GM18519 (cell line): ENCODE measurements around the gene CHIT1.

ENCODE experiments used
- ATAC-seq: cut with Tn5 transposase; IDR thresholded peaks from one replicate; pipeline ENCODE4 v1.9.1; 2021; ENCODE audit warnings: mild to moderate bottlenecking, moderate library complexity; ENCODE audit not compliant: unreplicated experiment, low FRiP score

CHIT1 gene

DNA sequence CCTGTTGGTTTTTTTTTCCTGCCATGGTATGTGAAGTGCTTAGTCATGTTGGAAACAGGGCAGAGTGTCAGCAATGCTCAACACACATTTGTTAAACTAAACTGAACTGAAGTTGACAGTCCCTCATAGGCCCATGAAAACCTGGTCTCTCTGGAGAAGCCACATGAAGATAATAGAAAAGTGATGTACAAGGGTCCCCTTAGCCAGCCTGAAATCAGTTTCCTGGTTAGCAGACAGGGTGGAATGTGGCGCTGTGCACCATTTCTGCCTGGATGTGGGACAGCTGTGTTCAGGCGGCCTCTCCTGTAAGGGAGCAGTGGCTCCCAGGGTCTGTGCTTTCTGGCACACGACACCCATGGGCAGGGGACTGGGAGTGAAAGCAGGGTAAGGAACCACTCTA, 33.1 kb downstream of the CHIT1 start:
- no peak for ATAC-seq

DNA sequence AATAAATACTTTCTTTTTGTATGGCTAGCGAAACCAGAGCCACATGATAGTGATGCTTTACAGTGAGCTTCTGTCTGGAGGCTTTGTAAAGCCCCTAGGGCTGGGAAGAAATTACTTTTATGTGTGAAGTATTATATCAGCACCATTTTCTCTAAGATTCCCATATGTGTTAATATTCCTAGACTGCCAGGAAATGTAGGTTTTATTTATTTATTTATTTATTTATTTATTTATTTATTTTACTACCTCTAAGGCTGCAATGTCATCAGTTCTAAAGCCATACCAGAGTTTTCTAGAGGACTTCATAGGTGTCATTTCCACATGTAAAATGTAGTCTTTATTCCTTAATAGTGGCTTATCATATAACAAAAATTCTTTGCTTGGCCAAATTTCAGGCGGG, 38.5 kb downstream of the CHIT1 start:
- no peak for ATAC-seq

DNA sequence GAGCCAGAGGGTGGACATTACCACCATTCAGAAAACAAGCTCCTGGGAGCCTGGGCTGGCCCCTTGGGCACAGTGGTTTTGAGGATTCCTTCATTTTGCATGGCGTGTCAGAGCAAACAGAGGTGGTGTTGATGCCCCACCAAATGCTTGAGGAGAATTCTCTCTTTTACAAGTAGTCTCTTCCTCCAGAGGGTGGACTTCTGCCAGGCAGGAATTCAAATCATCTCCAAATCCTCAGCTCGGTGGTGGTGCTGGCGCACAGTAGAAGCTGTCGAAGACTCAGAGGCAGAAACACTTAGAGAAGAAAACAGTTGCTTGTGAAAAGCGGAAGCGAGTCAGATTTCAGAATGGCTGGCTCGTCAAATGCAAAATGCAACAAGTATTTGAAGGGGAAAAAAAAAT, 39.5 kb downstream of the CHIT1 start:
- ATAC-seq: no peak

DNA sequence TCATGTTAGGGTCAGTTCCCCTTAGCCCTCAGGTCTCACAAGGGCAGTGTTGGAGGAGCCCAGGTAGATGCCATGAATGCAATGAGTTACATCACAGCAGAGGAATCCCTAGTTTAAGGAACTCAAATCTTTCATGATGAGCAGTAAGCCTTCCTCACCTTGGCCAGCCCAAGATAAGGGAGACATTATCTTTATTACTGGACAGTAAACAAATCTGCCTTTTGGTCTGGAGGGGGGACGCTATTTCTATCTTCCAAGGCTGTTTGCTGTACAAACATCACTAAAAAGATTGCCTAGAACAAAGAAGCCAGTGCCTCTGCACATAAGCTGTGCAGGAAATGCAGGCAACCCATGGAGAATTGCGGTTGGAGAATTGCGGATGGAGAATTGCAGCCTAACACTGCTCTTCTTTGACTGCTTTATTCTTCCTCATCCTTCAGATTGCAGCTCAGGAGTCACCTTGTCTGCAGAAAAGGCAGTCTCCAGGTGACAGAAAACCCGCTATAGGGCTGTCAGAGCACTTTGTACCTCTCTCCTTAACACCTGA, 40.7 kb downstream of the CHIT1 start:
- ATAC-seq: no peak

DNA sequence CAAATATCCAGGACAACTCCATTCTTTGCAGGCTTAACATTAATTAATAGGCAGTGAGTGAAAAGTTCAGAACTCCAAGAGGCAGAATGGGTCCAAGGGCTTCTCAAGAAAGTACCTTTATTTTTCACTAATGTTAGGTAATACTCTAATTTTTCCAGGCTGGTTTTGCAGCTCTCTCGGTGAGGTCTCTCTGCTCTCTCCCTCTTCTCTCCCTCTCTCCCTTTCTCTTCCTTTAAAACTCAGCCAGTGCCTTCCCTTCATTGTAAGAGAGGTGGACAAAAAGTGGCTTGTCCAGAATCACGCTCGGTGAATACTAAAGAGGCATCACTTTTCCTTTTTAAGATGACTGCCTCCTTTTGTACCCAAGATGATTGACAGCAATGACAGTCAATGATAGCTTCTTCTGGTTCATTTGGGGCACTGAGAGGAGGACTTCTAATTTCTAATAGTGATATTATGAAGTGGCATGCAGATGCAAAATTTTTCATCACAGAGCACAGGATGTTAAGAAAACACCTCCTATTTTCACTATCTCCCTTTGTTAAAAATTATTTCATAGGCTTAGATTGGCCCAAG, 41.7 kb downstream of the CHIT1 start:
- ATAC-seq: no peak

DNA sequence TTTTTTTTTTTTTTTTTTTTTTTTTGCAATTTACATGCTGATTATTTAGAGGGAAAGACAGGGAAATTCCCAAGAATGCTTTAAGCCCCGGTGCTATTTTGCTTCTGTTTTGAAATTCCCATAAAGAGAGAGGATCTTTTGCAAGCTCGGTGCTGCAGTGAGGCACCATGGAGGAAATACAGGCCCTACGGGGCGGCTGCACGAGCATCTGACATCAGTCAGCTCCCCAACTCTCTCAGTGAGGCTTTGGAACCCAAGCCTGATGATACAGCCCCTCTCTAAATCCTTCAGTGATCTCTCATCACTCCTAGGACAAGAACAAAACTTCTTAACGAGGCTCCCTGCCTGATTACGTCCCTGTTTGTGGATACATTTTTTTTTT, 42.2 kb downstream of the CHIT1 start:
- no peak for ATAC-seq

DNA sequence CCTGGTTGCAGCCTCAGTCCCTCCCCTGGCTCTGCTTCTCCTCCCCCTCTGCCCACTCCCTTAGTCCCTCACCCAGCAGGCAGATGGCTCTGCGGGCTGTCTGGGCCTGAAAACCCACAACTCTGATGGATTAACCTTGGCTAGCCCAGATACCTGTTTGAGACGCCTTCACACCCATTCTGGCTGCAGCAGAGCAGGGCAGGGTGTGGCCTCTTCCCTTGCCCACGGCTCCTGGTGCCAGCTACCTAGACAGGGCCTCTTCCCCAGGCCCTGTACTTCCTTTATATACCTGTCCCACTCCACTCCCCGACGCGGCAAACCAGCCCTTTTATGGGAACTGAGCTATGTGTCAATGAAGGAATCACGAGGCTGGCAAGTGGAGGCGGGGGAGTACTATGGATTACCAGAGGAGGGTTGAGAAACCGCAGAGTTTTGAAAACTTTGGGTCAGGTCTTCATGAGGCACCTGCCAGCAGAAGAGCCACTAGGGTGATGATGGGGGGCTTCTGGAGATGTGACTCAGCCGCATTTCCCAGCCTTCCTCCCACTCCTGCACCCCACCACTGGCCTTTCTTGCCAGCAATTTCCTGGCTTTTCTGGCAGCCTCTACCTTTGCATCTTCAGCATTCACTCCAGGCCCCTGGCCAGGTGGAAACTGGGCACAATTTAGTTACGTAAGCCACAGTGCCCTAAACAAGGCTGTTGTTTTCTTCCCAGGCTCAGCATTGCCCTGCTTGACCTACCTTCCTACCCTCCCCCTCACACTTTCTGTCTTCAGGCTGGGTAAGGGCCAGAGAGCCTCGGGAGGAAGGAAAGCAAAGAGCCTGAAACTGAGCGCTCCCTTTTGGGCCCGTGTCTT, 42.8 kb downstream of the CHIT1 start, which contains the start of gene CHI3L1:
TSS of gene CHI3L1 (minus strand) at position 259 of the 858 bp plus-strand sequence. CDS start at position 178, 81 bp downstream.
- no peak for ATAC-seq

DNA sequence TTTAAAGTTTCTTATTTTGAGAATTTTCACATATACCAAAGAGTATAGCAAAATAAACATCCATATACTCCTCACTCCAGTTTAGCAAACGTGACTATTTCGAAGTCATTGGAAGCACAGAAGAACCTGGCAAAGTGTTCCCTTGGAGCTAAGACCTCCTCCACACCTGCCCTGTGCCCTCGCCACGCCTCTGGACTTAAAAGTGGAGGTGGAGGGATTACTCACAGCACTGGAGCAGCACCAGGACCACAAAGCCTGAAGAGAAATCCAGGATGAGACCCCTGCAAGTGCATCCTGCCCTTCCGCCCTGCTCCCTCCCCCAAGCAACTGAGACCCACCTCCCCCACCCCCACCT, 43.4 kb downstream of the CHIT1 start:
- ATAC-seq: no peak

DNA sequence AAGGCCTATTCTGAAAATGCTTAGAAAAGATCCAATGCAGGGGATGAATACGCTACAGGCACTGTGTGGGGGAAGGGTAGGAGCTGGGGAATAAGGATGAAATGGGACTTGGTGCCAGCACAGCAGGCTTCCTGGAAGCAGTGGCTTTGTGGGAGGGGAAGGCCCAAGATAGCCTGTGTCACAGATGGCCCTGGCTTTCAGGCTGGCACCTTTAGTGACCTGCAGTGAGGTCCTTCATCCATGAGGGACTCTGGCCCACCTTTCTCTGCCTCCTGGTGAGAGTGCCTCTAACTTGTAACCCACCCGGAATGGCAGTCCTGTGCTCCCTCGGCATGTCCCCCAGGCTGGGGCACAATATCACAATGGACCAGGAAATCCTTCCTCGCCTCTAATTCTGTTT, 43.9 kb downstream of the CHIT1 start:
- ATAC-seq: no peak

DNA sequence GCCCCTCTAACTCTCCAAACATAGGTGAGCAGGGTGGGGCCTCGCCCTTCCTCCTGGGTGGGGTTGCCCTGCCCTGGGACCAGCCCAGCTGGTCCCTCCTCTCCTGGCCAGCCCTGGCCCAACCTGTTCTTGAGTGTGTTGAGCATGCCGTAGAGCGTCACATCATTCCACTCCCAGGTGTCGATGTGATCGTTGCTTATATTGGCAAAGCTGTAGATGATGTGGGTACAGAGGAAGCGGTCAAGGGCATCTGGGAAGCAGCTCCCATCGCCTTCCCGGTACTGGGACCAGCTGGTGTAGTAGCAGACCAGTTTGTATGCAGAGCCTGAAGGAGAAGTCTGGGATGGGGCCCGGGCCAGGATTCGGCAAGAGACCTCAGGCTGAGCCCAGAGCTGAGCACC, 44.4 kb downstream of the CHIT1 start:
- no peak for ATAC-seq

DNA sequence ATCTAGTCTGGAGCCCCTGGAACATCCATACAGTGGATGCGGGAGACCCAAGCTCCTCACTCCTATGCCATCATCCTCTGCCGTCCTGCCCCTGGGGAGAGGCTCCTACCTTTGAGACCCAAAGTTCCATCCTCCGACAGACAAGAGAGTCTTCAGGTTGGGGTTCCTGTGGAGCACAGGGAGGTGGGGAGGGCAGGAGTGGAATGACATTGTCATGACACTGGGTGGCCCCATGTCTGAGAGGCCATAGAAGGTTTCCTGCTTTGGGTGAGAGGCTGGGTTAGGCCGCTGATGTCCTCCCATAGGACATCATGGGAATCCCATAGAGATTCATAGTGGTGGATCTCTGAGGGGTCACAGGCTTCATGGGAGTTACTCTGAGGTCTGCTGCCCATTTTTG, 45.0 kb downstream of the CHIT1 start:
- ATAC-seq: no peak

DNA sequence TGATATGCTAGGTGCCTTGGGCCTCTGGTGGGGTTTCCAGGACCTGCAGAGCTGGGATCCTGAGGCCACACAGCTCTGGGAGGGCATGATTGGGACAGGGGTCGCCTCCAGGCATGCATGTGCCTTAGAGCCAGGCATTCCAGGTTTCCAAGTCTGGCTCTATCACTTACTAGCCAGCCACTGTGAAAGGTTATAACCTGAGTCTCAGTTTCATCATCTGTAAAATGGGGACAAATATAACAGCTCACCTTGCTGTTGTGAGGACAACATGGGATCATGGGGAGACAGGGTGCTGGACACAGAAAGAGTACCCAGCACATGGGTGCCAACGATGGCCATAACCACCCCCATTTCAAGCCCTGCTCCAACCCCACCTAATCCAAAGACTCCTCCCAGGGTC, 45.6 kb downstream of the CHIT1 start:
- no peak for ATAC-seq

DNA sequence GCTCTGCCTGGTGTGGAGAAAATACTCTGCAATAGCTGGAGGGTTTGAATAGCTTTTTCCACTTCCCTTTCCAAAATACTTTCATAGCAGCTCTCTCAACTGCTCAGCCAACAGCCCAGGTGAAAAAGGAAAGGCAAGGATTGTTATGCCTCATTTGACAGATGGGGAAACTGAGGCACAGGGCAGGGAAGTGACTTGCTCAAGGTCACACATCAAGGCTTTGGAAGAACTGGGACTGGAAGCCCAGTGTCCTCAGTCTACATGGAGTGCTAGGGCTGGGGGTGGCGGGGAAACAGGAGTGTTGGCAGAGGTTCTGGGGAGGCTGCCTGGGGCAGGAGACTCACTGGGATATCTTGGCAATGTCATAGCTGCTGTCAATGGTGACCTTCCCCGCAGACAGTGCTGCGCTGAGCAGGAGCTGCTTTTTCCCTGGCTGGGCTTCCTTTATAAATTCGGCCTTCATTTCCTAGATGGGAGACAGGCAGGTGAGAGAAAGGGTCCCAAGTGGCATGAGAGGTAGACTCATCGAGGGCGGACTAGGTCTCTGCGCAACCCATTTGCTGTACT, 47.0 kb downstream of the CHIT1 start:
- ATAC-seq: no peak

DNA sequence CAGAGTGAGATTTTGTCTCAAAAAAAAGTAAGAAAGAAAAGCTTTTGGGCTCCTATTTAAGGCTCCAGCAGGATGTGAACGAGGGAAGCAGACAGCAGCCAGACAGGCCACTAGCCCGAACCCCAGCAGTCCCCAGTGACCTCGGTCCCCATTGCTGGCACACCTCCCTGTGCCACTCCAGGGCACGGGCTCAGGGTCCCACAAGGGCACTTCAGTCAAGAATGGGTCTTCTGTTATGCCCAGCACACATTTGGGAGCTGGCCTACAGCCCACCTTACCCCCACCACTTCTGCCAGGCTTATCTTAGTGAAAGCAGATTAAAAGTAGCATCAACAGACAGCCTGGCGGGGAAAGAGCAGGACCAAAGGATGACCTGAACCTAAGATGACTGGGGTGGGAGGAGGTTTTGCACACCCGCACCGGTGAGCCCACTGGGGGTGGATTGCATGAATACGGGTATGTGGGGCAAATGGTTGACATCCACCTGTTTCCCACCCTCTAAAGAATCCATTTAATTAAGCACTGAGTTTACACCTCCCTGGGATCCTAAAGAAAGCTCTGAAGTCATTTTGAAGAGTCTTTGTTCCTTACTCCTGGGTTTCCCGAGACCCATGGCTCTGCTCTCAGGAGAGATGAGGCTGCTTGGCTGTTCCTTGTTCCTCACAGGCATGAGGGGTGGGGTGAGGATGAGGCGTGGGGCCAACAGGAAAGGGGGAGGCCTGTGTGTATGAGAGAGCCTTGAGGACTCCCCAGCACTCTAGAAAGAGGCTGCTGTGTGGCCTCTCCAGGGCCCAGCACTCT, 47.7 kb downstream of the CHIT1 start:
- ATAC-seq: no peak

DNA sequence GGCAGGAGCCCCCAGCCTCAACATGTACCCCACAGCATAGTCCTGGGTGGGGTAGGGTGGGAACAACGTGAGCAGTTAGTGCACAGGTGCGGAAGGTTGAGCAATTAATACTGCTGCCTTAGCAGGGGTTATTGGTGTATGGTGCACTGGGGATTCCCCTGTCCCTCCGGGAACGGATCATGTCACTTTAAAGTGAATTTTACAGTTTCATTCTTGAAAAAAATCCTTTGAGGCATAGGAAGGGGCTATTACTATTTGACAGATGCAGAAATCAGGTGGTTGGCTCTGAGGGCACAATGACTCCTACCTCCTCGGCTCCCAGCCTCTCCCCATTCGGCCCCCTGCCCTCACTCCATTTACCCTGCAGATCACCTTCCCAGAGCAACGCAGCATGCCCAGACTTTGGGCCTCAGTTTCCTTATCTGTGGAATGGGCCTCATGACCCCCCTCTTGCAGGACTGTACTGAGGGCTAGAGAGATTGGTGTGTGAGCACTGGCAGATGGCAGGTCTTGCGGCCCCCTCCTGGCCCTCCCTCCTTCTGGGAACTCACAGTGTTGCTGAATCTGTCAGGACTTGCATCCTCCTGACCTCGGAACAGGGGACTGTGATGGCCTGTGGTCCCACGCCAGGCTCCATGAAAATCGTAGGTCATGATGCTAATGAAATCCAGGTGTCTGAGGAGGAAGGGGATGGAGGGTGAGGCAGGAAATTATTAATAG, 48.7 kb downstream of the CHIT1 start:
- ATAC-seq: no peak

DNA sequence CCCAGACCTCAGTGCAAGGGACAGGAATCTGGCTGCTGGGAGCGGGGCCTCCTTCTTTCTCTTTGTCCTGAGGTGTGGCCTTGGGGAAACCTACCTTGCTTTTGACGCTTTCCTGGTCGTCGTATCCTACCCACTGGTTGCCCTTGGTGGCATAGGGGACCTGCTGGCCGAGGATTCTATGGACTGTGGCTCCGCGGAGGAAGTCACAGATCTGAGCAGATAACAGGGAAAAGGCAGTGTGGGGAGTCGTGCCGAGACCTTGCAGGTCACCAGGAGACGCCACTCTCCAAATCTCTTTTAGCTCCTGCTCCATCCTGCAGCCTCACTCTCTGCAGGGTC, 49.8 kb downstream of the CHIT1 start:
- no peak for ATAC-seq

DNA sequence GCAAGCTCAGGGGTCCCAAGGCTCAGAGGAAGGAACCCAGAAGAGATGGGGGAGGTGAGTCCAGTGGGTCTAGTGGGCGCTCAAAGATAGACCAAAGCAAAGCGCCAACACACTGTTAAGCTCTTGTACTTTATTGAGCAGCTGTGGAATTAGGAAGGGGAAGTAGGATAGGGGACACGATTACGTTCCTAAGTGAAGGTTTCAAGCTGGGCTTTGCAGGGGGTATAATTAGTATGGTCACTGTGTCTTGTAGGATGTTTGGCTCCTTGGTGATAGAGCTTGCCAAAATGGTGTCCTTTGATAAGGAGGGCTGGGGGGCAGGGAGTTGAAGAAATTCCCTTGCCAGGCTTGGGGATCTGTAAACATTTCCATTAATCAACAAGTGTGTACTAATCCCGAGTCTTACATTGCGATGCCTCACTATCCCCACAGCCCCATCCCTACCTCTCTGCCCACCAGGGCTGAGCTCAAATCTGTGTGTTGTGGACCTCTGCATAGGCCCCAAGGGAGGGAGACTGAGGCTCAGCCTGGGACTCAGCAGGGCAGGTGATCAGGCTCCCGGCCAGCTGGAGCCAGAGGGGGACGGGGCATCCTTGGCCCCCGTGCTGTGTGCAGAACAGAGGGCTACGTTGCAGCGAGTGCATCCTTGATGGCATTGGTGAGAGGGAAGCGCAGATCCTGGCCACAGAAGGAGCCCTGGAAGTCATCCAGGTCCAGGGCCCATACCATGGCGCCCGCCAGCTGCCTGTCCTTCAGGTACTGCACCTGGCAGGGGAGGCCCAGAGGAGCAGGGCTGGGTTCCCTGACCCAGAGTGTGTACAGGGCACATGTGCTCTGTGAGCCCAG, 50.4 kb downstream of the CHIT1 start:
- no peak for ATAC-seq

DNA sequence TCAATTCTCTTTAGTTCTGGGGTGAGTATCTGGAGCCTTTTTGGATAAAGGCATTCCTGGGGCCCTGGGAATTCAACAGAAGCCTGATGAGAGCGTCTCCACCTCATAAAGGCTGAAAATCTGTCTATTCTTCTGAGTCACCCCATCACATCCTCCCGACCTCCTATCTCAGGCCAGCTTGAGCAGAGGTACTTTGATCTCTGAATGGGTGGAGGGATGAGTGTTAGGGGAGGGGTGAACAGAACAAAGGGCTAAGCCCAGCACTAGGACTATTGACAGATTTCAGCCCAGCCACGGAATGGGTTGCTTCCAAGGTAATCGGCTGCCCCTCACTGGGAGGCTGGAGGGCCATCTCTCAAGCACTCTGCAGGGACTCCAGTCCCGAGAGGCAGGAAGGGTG, 51.4 kb downstream of the CHIT1 start:
- ATAC-seq: no peak

DNA sequence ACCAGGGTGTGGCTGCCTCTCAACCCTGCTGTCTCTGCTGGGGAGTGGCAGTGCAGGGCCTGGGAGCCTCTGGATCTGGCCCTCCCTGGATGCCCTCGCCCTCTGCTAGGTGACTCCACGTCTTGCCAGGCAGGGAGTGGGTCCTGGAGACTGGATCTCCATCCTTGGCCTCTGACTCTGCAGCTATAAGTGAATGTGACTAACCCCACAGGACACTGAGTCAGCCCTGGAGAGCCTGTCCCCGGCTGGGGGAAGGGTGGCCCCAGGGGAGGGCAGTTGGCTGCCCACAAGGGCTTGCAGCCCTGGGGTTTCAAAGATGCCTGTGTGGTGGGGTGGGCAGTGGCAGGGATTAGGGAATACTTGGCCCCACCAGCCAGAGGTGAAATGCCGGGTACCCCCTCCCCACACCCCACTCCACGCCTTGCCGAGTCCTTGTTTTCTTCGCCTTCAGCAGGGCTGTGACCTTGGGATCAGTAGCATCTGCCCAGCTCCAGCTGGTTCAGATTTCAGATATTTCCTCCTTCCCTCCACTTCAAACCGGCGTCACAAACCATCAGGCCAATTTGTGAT, 51.9 kb downstream of the CHIT1 start:
- ATAC-seq: no peak
